HEK293 (cell line): ENCODE data around the gene CCDC88C.

ENCODE experiments used
- CTCF ChIA-PET: fragments of 350-600 bp; formaldehyde crosslinking; extraction: SDS; loops from one replicate; lab custom pipeline; 2021; ENCODE audit warnings: antibody characterized with exemption; lab: Yijun Ruan, JAX
- POLR2A ChIA-PET: fragments of 300-600 bp; formaldehyde crosslinking; extraction: SDS; loops from one replicate; lab custom pipeline; 2020; ENCODE audit warnings: antibody characterized with exemption, inconsistent platforms; lab: Yijun Ruan, JAX
- H3K27ac ChIP-seq: fragments of 200-500 bp; sonication (Bioruptor generic); 2 replicates; pipeline ENCODE4 v1.5.1; 2014; ENCODE audit warnings: low read depth, low read length, control low read depth, inconsistent platforms; ENCODE audit errors: extremely low read depth
- H3K36me3 ChIP-seq, 2 experiments: fragments of 200-500 bp in 1 of 2; sonication (Bioruptor generic) in 1 of 2; 1 replicate in 1 of 2; 2 replicates in 1 of 2; pipeline ENCODE4 v1.5.1; 2014 to 2017; ENCODE audit warnings: inconsistent platforms in 2 of 2, low read length in 2 of 2; ENCODE audit not compliant: control insufficient read depth in 2 of 2, insufficient read depth in 1 of 2
- H3K4me1 ChIP-seq: fragments of 200-500 bp; sonication (Bioruptor generic); 2 replicates; pipeline ENCODE4 v1.5.1; 2014; ENCODE audit warnings: mild to moderate bottlenecking, low read length, inconsistent platforms; ENCODE audit not compliant: control insufficient read depth, insufficient read depth
- H3K4me3 ChIP-seq: 2 replicates; pipeline ENCODE4 v1.5.1; 2011; ENCODE audit warnings: low read depth, mild to moderate bottlenecking, control low read depth, low read length, moderate library complexity
- H3K9me3 ChIP-seq: fragments of 200-500 bp; sonication (Bioruptor generic); 2 replicates; pipeline ENCODE4 v1.5.1; 2014; ENCODE audit warnings: low read depth, low read length, inconsistent platforms; ENCODE audit not compliant: control insufficient read depth, insufficient read depth
- BCL11B ChIP-seq: fragments of 450-650 bp; formaldehyde crosslinking; IDR thresholded peaks from 2 replicates; pipeline ENCODE4 v1.5.1; 2016; ENCODE audit warnings: low read depth, missing biosample characterization, missing genetic modification characterization
- OSR2 ChIP-seq: fragments of 450-650 bp; formaldehyde crosslinking; IDR thresholded peaks from 2 replicates; pipeline ENCODE4 v1.5.1; 2016; ENCODE audit warnings: missing biosample characterization, missing genetic modification characterization
- RBAK ChIP-seq: fragments of 450-650 bp; formaldehyde crosslinking; IDR thresholded peaks from 2 replicates; pipeline ENCODE4 v1.5.1; 2016; ENCODE audit warnings: missing biosample characterization, missing genetic modification characterization
- SCRT1 ChIP-seq: fragments of 450-650 bp; formaldehyde crosslinking; IDR thresholded peaks from 2 replicates; pipeline ENCODE4 v1.5.1; 2016; ENCODE audit warnings: missing biosample characterization, missing genetic modification characterization, borderline replicate concordance
- SCRT2 ChIP-seq: fragments of 450-650 bp; formaldehyde crosslinking; IDR thresholded peaks from 2 replicates; pipeline ENCODE4 v1.5.1; 2016; ENCODE audit warnings: missing biosample characterization, missing genetic modification characterization
- ZBTB17 ChIP-seq: fragments of 450-650 bp; formaldehyde crosslinking; IDR thresholded peaks from 2 replicates; pipeline ENCODE4 v1.5.1; 2016; ENCODE audit warnings: missing biosample characterization, missing genetic modification characterization
- ZBTB21 ChIP-seq: fragments of 450-650 bp; formaldehyde crosslinking; IDR thresholded peaks from 2 replicates; pipeline ENCODE4 v1.5.1; 2017; ENCODE audit warnings: missing biosample characterization, missing genetic modification characterization
- ZNF544 ChIP-seq: fragments of 450-650 bp; formaldehyde crosslinking; IDR thresholded peaks from 2 replicates; pipeline ENCODE4 v1.5.0; 2017; ENCODE audit warnings: missing biosample characterization, missing genetic modification characterization
- ZNF600 ChIP-seq: fragments of 450-650 bp; formaldehyde crosslinking; IDR thresholded peaks from 2 replicates; pipeline ENCODE4 v1.5.1; 2016; ENCODE audit warnings: missing biosample characterization, missing genetic modification characterization
- ZNF610 ChIP-seq: fragments of 450-650 bp; formaldehyde crosslinking; IDR thresholded peaks from 2 replicates; pipeline ENCODE4 v1.5.1; 2016; ENCODE audit warnings: missing biosample characterization, missing genetic modification characterization, borderline replicate concordance
- ZNF830 ChIP-seq: fragments of 450-650 bp; IDR thresholded peaks from 2 replicates; pipeline ENCODE4 v1.5.0; 2018; ENCODE audit warnings: missing biosample characterization, missing genetic modification characterization, low read depth, mild to moderate bottlenecking, moderate library complexity
- ZNF843 ChIP-seq: fragments of 450-650 bp; formaldehyde crosslinking; IDR thresholded peaks from 2 replicates; pipeline ENCODE4 v1.5.1; 2016; ENCODE audit warnings: missing biosample characterization, missing genetic modification characterization
- ZSCAN16 ChIP-seq: fragments of 450-650 bp; formaldehyde crosslinking; IDR thresholded peaks from 2 replicates; pipeline ENCODE4 v1.5.1; 2016; ENCODE audit warnings: missing biosample characterization, missing genetic modification characterization
- TF ChIP-seq, protein P1 (sequence below): fragments of 450-650 bp; formaldehyde crosslinking; IDR thresholded peaks from 2 replicates; pipeline ENCODE4 v1.5.1; 2016; ENCODE audit warnings: missing biosample characterization, missing genetic modification characterization
- TF ChIP-seq, protein P2 (sequence below): fragments of 450-650 bp; formaldehyde crosslinking; IDR thresholded peaks from 2 replicates; pipeline ENCODE4 v1.5.1; 2016; ENCODE audit warnings: missing biosample characterization, missing genetic modification characterization
- TF ChIP-seq, protein P3 (sequence below): fragments of 450-650 bp; formaldehyde crosslinking; IDR thresholded peaks from 2 replicates; pipeline ENCODE4 v1.5.1; 2016; ENCODE audit warnings: missing biosample characterization, missing genetic modification characterization
- TF ChIP-seq, protein P4 (sequence below): fragments of 450-650 bp; formaldehyde crosslinking; IDR thresholded peaks from 2 replicates; pipeline ENCODE4 v1.5.1; 2017; ENCODE audit warnings: missing biosample characterization, missing genetic modification characterization

CCDC88C gene

DNA sequence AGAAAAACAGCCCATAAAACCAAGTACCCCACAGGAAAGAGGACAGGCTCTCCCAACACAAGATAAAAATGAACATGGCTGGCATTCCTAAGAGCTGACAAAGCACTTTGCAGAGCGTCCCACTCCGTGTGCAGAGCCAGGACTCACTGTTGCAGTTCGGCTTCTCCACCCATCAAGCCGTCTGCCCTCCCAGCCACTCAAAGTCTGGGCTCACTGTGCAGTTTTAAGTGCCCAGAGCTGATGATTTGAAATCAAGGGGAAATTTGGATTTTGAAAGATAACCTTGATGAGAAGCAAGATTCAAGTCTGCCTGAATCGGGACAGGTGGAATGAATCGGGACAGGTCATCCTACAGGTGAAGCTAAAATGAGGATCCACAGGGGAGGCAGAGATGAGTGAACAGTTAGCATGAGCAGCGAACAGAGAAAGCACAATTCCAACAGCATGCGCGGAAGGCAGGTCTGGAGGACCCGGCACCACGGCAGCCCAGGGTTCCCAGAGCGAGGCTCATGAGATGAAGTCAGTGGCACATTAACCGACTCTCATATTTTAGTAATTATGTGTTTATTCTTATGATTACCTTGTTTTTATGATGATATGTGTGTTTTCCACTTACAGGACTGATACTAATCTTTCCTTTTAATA is 133.4 kb downstream of the CCDC88C start:
- H3K4me1 ChIP-seq = peaks cover 19% of the 10 kb centered on the region
- H3K4me3 ChIP-seq = no peak overlapping the region
- CTCF ChIA-PET = interaction anchor here (0.6 to 6.3 kb wide), 5 partner anchors 17 to 842 kb away, joined by 3 to 156 read pairs (median 3); no protein-coding TSS in a partner anchor
- peak overlapping the region; percentile 76 for H3K27ac ChIP-seq
- H3K36me3 ChIP-seq = peaks cover 5 to 44% of the 10 kb centered on the region in 2 experiments; a peak in 2 of 3 replicates
- TF ChIP-seq ZNF610 (tag by site-specific recombination) = peak; percentile 88
- no peak for TF ChIP-seq SCRT1
- no peak for TF ChIP-seq OSR2 (tag by site-specific recombination)
- TF ChIP-seq ZNF600 (tag by site-specific recombination) = 0 out of 2 replicates have a peak, but pooled peaks have one; percentile 32
- no peak; the same call in 1 of the 2 replicates for TF ChIP-seq ZNF843 (tag by site-specific recombination)
- TF ChIP-seq SCRT2 (tag by site-specific recombination) = peak; percentile 81
- TF ChIP-seq RBAK (tag by site-specific recombination) = no peak
- TF ChIP-seq ZSCAN16 (tag by site-specific recombination) = peak; percentile 98
- TF ChIP-seq ZNF544 = no peak
- TF ChIP-seq, protein P1, sequence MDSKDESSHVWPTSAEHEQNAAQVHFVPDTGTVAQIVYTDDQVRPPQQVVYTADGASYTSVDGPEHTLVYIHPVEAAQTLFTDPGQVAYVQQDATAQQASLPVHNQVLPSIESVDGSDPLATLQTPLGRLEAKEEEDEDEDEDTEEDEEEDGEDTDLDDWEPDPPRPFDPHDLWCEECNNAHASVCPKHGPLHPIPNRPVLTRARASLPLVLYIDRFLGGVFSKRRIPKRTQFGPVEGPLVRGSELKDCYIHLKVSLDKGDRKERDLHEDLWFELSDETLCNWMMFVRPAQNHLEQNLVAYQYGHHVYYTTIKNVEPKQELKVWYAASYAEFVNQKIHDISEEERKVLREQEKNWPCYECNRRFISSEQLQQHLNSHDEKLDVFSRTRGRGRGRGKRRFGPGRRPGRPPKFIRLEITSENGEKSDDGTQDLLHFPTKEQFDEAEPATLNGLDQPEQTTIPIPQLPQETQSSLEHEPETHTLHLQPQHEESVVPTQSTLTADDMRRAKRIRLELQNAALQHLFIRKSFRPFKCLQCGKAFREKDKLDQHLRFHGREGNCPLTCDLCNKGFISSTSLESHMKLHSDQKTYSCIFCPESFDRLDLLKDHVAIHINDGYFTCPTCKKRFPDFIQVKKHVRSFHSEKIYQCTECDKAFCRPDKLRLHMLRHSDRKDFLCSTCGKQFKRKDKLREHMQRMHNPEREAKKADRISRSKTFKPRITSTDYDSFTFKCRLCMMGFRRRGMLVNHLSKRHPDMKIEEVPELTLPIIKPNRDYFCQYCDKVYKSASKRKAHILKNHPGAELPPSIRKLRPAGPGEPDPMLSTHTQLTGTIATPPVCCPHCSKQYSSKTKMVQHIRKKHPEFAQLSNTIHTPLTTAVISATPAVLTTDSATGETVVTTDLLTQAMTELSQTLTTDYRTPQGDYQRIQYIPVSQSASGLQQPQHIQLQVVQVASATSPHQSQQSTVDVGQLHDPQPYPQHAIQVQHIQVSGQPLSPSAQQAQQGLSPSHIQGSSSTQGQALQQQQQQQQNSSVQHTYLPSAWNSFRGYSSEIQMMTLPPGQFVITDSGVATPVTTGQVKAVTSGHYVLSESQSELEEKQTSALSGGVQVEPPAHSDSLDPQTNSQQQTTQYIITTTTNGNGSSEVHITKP (tag by site-specific recombination) = peak; percentile 29; the same call in 1 of the 2 replicates
- TF ChIP-seq ZBTB17 = peak; percentile 98
- no peaks in the 10 kb centered on the region for H3K9me3 ChIP-seq
- POLR2A ChIA-PET = no interaction called here

DNA sequence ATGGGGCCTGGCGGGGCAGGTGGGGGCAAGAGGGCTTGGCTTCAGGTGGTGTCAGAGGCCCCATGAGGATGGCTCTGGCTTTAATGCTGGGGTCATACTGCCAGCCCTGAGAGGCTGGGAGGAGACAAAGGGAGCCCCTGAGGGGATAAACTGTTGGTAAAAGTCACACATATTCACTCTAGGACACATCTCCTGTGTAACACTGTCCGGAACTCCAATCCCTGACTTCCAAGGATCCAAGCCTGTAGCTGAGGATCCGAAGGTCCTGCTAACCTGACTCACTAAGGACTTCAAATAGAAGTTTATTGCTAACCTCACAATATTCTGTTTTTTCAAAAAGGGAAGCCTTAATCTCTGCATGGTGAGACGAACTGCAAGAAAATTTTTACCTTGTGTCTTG is 134.0 kb downstream of the CCDC88C start:
- Histone ChIP-seq H3K9me3 (no peaks in the 10 kb centered on the region), H3K4me1 (peaks cover 19% of the 10 kb centered on the region), H3K27ac (no peak overlapping the region; the same call in 1 of the 2 replicates), H3K36me3 (peaks cover 5 to 43% of the 10 kb centered on the region in 2 experiments), H3K4me3 (no peak overlapping the region)
- CTCF ChIA-PET = interaction anchor here (0.6 to 6.3 kb wide), 4 partner anchors 16 to 843 kb away, joined by 3 to 156 read pairs (median 3); no protein-coding TSS in a partner anchor
- POLR2A ChIA-PET = no interaction called here
- TF ChIP-seq, protein P2, sequence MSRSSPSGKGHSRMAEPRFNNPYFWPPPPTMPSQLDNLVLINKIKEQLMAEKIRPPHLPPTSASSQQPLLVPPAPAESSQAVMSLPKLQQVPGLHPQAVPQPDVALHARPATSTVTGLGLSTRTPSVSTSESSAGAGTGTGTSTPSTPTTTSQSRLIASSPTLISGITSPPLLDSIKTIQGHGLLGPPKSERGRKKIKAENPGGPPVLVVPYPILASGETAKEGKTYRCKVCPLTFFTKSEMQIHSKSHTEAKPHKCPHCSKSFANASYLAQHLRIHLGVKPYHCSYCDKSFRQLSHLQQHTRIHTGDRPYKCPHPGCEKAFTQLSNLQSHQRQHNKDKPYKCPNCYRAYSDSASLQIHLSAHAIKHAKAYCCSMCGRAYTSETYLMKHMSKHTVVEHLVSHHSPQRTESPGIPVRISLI (tag by site-specific recombination) = no peak
- no peak for TF ChIP-seq ZNF830 (tag by site-specific recombination)
- TF ChIP-seq BCL11B (tag by site-specific recombination) = no peak
- TF ChIP-seq ZBTB21 (tag by site-specific recombination) = no peak
- TF ChIP-seq, protein P3, sequence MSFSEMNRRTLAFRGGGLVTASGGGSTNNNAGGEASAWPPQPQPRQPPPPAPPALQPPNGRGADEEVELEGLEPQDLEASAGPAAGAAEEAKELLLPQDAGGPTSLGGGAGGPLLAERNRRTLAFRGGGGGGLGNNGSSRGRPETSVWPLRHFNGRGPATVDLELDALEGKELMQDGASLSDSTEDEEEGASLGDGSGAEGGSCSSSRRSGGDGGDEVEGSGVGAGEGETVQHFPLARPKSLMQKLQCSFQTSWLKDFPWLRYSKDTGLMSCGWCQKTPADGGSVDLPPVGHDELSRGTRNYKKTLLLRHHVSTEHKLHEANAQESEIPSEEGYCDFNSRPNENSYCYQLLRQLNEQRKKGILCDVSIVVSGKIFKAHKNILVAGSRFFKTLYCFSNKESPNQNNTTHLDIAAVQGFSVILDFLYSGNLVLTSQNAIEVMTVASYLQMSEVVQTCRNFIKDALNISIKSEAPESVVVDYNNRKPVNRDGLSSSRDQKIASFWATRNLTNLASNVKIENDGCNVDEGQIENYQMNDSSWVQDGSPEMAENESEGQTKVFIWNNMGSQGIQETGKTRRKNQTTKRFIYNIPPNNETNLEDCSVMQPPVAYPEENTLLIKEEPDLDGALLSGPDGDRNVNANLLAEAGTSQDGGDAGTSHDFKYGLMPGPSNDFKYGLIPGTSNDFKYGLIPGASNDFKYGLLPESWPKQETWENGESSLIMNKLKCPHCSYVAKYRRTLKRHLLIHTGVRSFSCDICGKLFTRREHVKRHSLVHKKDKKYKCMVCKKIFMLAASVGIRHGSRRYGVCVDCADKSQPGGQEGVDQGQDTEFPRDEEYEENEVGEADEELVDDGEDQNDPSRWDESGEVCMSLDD (tag by site-specific recombination) = no peak
- no peak for TF ChIP-seq ZNF843 (tag by site-specific recombination)
- TF ChIP-seq, protein P4, sequence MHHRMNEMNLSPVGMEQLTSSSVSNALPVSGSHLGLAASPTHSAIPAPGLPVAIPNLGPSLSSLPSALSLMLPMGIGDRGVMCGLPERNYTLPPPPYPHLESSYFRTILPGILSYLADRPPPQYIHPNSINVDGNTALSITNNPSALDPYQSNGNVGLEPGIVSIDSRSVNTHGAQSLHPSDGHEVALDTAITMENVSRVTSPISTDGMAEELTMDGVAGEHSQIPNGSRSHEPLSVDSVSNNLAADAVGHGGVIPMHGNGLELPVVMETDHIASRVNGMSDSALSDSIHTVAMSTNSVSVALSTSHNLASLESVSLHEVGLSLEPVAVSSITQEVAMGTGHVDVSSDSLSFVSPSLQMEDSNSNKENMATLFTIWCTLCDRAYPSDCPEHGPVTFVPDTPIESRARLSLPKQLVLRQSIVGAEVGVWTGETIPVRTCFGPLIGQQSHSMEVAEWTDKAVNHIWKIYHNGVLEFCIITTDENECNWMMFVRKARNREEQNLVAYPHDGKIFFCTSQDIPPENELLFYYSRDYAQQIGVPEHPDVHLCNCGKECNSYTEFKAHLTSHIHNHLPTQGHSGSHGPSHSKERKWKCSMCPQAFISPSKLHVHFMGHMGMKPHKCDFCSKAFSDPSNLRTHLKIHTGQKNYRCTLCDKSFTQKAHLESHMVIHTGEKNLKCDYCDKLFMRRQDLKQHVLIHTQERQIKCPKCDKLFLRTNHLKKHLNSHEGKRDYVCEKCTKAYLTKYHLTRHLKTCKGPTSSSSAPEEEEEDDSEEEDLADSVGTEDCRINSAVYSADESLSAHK (tag by site-specific recombination) = no peak
